ENCODE measurements around the gene SPP1.
A peak's percentile ranks its signal among the peaks of the same experiment; 100 is the strongest.
"Not testable (repeated sequence)": the region's sequence is repeated elsewhere in the genome, so short reads cannot be mapped to it uniquely, and the experiment has no call there.

The SPP1 gene

GRCh38 chr4:87975466-87975865 lies at the start of gene SPP1:
TSS of gene SPP1 (plus strand) at chr4:87975714. CDS start at chr4:87976896, 1,182 bp downstream.
- peak; percentile 79 for DNase-seq

DNA sequence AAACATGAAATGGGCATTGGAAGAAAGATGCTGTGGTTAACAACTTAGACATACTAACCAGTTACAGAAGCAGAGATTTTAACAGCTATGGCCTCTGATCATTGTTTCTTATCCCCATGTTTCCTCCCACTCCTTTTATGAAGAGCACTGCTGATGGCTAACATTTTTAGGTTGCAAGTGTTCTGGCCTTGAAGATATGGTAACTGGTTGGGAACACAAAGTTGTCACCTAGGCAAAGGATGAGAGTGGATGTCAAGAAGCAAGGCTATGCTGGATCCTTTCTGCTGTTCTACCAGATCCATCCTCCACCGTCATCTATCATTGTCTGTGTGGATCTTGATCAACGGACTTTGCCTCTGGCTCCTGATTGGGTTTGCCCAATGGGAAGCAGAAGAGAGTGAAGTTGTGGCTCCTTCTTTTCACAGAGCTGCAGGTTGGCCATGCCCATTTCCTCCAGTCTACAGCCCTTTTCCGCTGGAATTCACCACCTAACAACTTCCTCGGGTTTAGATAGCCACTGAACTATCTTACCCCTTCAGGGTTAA lies 48.9 kb upstream of the SPP1 start:
- DNase-seq = no peak

- DNase-seq = no peak
These were observed 44.9 kb upstream of the SPP1 start for GRCh38 chr4:87930629-87931028.

DNA sequence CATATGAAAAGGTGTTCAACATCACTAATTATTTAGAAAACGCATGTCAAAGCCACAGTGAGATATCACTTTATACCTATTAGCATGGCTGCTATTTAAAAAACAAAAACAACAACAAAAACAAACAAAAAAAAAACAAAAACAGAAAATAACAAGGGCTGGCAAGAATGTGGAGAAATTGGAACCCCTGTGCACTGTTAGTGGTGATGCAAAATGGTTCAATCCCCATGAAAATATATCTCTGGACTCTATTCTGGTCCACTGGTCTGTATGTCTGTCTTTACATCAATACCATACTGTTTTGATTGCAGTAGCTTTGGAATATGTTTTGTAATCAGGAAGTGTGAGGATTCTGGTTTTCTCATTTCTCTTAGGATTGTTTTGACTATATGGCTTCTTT lies 43.6 kb upstream of the SPP1 start:
- no peak for DNase-seq

DNA sequence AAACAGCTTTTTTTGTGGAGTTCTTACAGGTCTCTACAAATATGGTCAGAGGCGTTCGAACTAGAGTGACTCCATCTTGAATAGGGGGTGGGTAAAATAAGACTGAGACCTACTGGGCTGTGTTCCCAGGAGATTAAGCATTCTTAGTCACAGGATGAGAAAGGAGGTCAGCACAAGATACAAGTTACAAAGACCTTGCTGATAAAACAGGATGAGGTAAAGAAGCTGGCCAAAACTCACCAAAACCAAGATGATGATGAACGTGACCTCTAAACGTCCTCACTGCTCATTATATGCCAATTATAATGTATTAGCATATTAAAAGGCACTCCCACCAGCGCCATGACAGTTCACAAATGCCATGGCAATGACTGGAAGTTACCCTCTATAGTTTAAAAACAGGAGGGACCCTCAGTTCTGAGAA lies 42.8 kb upstream of the SPP1 start:
- no peak for DNase-seq

GRCh38 chr4:87933337-87933736 lies 42.2 kb upstream of the SPP1 start:
- DNase-seq = no peak

DNA sequence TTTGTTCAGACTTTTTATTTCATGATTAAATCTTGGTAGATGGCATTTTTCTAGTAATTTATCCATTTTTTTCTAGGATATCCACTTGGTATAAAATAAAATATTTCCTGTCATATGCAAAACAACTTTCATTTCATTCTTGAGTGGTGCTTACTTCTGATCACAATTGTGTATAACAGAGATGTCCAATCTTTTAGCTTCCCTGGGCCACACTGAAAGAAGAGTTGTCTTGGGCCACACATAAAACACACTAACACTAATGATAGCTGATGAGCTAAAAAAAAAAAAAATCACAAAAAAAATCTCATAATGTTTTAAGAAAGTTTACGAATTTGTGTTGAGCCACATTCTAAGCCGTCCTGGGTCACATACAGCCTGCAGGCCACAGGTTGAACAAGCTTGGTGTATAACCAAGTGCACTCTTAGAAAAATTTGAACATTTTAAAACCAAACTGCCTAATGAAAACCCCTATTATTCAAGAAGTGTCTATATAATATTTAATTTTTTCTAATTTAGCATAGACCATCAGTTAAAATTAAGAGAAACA lies 41.3 kb upstream of the SPP1 start:
- no peak for DNase-seq

DNA sequence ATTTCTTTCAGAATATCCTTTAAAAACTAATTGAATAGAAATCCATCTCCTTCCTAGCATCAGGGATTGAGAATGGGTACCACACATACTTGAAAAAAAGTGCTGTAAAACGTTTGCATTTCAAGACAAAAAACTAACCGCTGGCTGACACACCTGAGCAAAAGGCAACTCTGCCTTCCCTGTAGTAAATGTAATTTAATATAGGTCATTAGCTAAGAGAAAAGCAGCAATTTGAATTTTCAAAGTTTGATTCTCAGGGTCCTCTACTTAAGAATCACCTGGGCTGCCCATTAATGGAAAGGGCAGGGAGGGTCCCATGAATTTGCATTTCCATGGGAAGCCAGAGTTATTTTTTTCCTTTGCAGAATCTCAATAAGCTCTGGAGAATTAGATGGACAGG lies 40.5 kb upstream of the SPP1 start:
- no peak for DNase-seq

DNA sequence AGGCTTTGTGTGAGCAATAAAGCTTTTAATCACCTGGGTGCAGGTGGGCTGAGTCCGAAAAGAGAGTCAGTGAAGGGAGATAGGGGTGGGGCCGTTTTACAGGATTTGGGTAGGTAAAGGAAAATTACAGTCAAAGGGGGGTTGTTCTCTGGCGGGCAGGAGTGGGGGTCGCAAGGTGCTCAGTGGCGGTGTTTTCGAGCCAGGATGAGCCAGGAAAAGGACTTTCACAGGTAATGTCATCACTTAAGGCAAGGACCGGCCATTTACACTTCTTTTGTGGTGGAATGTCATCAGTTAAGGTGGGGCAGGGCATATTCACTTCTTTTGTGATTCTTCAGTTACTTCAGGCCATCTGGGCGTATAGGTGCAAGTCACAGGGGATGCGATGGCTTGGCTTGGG lies 39.6 kb upstream of the SPP1 start:
- not testable (repeated sequence) for DNase-seq

DNA sequence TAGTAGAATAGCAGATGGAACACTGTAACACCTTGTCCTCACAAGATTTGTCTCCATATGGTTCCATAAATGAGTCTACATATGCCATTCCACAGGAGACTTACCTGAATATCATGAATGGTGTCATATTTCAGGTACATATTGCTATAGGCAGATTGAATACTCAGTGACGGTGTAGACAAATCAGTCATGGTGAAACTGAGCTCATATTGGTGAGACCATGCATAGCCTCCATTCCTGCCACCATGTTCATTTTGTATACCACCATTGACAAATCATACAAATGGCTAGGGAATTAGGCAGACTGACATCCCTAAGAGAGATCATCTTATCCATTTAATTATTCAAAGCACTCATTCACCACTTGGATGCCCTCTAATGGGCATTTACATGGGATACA lies 38.0 kb upstream of the SPP1 start:
- DNase-seq = no peak

- no peak for DNase-seq
These were observed 36.8 kb upstream of the SPP1 start for GRCh38 chr4:87938746-87939145.

- no peak for DNase-seq
These were observed 35.4 kb upstream of the SPP1 start for GRCh38 chr4:87939978-87940690.

GRCh38 chr4:87940809-87941208 lies 34.7 kb upstream of the SPP1 start:
- not testable (repeated sequence) for DNase-seq

DNA sequence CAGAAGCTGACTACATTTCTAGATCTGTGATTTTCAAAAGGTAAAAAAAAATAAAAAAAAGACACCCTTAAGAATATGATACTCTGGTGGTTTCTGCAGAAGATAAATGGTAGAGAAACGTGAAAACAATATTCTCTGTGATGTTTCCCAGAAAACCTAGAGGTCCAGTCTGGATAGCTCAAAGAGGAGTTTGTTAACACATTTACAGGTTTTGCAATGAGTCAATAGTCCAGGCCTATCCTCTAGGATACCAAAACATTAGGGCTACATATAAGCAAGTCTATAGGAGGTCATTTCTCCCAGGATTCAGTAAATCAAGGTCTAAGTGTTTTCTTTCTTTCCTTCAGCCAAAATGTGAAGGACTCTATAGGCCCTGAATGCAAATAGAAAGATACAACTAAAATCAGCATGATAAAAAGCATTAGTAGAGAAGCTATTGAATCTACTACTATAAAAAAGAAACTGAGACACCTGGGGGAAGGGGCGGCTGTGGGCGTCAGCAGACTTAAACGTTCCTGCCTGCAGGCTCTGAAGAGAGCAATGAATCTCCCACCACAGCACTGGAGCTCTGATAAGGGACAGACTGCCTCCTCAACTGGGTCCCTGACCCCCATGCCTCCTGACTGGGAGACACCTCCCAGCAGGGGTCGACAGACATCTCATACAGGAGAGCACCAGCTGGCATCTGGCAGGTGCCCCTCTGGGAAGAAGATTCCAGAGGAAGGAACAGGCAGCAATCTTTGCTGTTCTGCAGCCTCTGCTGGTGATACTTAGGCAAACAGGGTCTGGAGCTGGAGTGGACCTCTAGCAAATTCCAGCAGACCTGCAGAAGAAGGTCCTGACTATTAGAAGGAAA lies 33.7 kb upstream of the SPP1 start:
- no peak for DNase-seq

GRCh38 chr4:87943660-87944149 lies 31.8 kb upstream of the SPP1 start:
- no peak for DNase-seq

DNA sequence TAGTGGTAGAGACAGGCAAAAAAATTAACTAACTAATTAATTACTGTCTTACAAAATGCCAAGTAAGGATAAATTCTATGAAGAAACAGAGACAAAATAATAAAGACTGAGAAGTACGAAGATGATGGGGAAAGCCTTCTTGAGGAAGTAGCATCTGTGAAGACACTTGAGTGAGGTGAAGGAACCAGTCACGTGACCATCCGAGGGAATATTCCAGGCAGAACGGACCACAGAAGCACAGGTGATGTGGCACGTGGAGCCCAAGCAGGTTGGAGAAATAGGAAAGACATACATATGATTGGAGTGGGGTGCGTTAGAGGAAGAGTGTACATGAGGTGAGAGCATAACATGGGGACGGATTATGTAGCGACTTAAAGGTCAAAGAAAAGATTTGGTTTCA lies 30.5 kb upstream of the SPP1 start:
- no peak for DNase-seq

- DNase-seq = no peak
These were observed 28.7 kb upstream of the SPP1 start for GRCh38 chr4:87946766-87947165.

DNA sequence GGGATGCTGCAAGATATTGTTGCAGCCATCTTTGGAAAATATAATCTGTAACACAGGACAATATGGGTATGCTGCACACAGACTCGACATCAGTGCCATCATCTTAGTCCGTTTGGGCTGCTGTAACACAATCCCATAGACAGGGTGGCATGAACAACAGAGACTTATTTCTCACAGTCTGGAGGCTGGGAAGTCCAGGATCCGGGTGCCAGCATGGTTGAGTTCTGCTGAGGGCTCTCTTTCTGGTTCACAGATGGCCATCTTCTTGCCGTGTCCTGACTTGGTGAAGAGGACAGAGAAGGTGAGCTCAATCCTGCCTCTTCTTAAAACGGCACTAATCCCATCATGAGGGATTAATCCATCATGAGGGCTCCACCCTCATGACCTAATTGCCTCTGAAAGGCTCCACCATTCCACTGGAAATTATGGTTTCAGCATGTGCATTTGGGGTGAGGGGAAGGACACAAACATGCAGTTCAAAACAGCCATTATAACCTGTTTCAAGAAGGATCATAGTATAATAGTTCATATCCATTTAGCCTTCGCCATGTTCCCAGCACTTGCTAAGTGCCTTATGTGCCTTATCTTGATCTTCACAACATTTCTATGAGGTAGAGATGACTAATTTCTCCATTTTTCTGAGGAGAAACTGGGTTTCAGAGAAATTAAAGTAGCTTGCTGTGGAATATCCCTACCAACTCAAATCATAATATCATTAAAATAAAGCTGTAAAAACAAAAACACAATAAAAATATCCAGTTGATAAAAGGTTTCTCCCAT lies 27.9 kb upstream of the SPP1 start:
- DNase-seq = no peak

DNA sequence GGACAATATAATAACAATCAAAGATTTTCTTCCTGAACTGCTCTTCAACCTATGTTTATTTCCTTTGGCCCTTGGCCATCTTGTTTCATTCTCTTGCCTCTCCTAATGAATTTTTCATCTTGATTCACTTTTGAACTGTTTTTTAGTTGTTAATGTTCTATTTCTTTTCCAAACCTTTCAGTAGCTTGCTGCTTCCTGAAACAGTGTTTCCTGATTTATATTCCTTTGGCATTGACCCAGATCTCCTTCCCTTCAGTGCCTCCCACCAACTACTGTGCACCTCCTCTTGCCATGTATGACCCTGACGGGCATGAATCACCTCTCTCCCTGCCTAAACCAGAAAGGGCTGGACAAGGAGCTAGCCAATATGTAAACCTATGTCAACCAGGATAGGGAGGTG lies 25.6 kb upstream of the SPP1 start:
- no peak for DNase-seq

DNA sequence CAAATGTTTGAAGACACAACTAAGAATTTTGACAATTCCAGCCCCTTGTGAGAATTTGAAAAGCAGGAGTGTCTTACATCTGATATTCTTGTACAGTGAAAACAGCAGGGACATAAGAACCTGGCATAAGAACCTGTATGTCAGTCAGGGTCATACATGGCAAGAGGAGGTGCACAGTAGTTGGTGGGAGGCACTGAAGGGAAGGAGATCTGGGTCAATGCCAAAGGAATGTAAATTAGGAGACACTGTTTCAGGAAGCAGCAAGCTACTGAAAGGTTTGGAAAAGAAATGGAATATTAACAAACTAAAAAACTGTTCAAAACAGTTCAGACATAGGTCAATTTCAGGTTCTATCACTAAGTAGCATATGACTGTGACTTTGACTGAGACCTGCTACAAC lies 25.0 kb upstream of the SPP1 start:
- DNase-seq = no peak

DNA sequence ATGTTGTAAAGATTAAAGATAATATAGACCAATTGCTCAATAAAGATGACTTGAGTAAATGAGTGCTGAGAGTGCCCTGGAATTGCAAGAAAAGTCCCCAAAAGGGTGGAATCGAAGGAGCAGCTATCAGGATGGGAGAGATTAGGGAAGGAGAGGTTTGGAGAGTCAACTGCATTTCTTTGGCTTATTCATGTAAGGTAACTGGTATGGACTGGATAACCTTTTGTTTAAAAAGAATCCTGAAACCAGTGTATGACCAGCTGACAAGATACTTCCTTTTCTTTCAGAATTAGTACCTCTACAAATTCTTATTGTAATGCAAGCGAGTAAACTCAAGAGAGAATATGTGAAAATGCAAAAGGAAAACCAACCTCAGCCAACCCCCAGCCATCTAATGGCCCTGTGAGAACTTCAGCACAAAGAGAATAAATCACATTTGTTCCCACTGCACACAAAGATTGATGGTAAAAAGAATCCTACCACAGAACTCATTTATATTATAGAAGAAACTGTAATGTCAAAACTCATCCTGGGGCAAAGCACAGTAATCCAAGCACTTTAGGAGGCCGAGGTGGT lies 24.5 kb upstream of the SPP1 start:
- DNase-seq = no peak

DNA sequence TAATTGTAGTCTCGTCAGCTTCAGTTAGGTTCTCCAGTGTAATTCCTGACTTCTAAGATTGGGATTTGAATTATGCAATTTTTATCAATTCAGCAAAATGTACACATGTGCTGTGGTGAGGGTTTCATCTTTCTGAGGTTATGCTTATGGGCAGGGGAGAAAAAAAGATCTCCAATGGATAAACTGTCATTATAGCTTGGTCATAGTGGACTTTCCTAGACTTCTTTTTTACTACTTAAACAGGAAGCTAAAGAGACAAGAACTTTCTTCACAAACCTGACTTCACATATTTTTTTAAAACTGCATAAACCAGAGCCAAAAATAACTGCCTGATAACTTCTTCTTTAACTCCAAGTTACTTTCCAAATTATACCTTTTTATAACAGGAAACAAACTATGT lies 21.7 kb upstream of the SPP1 start:
- DNase-seq = no peak
